ENCODE results near the gene BNIPL. TPM values are rescaled to one million over a fixed set of nuclear protein-coding genes. Genes with fewer than 3 reads are reported as not detected.

The BNIPL gene
- total and polyA plus RNA-seq, 2 of the 13 experiments (the other 11 are each of a cell fraction or from before 2014, with no cell fraction given), result 0.40 to 1.1 TPM

GRCh38 chr1:151059109-151060006 lies 23.0 kb downstream of the BNIPL start, which contains the start of gene CDC42SE1 (continued):
- TF ChIP-seq FOXO4 (CRISPR knock-in tag; conservative IDR thresholded peaks at IDR 0.05) (no peak), ZNF615 (CRISPR knock-in tag; IDR thresholded peaks at IDR 0.05; ENCODE audit: borderline replicate concordance) (no peak), DDIT3 (CRISPR knock-in tag; IDR thresholded peaks at IDR 0.05) (no peak), RARG (CRISPR knock-in tag; IDR thresholded peaks at IDR 0.05; ENCODE audit: low read depth) (no peak), NAIF1 (CRISPR knock-in tag; IDR thresholded peaks at IDR 0.05; ENCODE audit: borderline replicate concordance) (no peak), SMAD9 (CRISPR knock-in tag; IDR thresholded peaks at IDR 0.05) (no peak), ZNF574 (CRISPR knock-in tag; IDR thresholded peaks at IDR 0.05) (peak; percentile 77), SALL1 (CRISPR knock-in tag; IDR thresholded peaks at IDR 0.05) (peak; percentile 88), ERF (CRISPR knock-in tag; IDR thresholded peaks at IDR 0.05) (peak; percentile 74), SP140L (CRISPR knock-in tag; IDR thresholded peaks at IDR 0.05; ENCODE audit: borderline replicate concordance) (no peak), HNRNPH1 (optimal IDR thresholded peaks at IDR 0.05; ENCODE audit: low read depth, low read length) (no peak), SYNCRIP (IDR thresholded peaks at IDR 0.05; ENCODE audit: insufficient read depth, low read depth, low read length) (no peak), SPEN (CRISPR knock-in tag; IDR thresholded peaks at IDR 0.05; ENCODE audit: low read depth) (peak; percentile 71), ATF3 (CRISPR knock-in tag; IDR thresholded peaks at IDR 0.05) (peak; percentile 46; the same call in 1 of the 2 replicates), PBX3 (CRISPR knock-in tag; IDR thresholded peaks at IDR 0.05; ENCODE audit: borderline replicate concordance) (no peak), TBX2 (CRISPR knock-in tag; IDR thresholded peaks at IDR 0.05; ENCODE audit: borderline replicate concordance) (peak; percentile 90), ZNF891 (CRISPR knock-in tag; IDR thresholded peaks at IDR 0.05) (no peak), ZSCAN22 (CRISPR knock-in tag; IDR thresholded peaks at IDR 0.05) (no peak), ESRRA (CRISPR knock-in tag; IDR thresholded peaks at IDR 0.05; ENCODE audit: low read depth) (peak; percentile 59; the same call in 1 of the 2 replicates), ATF4 (CRISPR knock-in tag; IDR thresholded peaks at IDR 0.05) (peak in 1 of 2 experiments; percentile 63; a peak in 1 of 4 replicates), ZNF740 (CRISPR knock-in tag; IDR thresholded peaks at IDR 0.05) (peak; percentile 76)
